Measurements from ENCODE around the gene PCDHB8.
"Not testable (repeated sequence)": the region's sequence is repeated elsewhere in the genome, so short reads cannot be mapped to it uniquely, and the experiment has no call there.

- TF ChIP-seq, protein P1, sequence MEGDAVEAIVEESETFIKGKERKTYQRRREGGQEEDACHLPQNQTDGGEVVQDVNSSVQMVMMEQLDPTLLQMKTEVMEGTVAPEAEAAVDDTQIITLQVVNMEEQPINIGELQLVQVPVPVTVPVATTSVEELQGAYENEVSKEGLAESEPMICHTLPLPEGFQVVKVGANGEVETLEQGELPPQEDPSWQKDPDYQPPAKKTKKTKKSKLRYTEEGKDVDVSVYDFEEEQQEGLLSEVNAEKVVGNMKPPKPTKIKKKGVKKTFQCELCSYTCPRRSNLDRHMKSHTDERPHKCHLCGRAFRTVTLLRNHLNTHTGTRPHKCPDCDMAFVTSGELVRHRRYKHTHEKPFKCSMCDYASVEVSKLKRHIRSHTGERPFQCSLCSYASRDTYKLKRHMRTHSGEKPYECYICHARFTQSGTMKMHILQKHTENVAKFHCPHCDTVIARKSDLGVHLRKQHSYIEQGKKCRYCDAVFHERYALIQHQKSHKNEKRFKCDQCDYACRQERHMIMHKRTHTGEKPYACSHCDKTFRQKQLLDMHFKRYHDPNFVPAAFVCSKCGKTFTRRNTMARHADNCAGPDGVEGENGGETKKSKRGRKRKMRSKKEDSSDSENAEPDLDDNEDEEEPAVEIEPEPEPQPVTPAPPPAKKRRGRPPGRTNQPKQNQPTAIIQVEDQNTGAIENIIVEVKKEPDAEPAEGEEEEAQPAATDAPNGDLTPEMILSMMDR (conservative IDR thresholded peaks at IDR 0.05; ENCODE audit: low read depth, low read length), result not testable (repeated sequence)
- TF ChIP-seq EZH2phosphoT487 (IDR thresholded peaks at IDR 0.05; ENCODE audit: borderline replicate concordance, low read length); EZH2 (IDR thresholded peaks at IDR 0.05; ENCODE audit: low read length, unreplicated experiment): not testable (repeated sequence)
Measured at GRCh38 chr5:141184117-141184855, 6.7 kb downstream of the PCDHB8 start.

Measured in PC-3 (cell line).